K562 (cell line): ENCODE data around the gene PCDH9. TPM values are rescaled to one million over a fixed set of nuclear protein-coding genes. Genes with fewer than 3 reads are reported as not detected.

Experiments
- ATAC-seq: fragments of 200-7000 bp; cut with Tn5 transposase; 3 replicates; pipeline ENCODE4 v1.9.1; 2020; ENCODE audit warnings: moderate library complexity
- BruUV-seq: library from RNA; stranded (reverse); fragments of 400-500 nt; replicated peaks from 2 replicates; lab custom pipeline; 2021; lab: Mats Ljungman, UMichigan
- CTCF ChIA-PET: fragments of 300-600 bp; formaldehyde crosslinking; extraction: SDS; loops from one replicate; lab custom pipeline; 2021; ENCODE audit warnings: low intra/inter-chr PET ratio; lab: Yijun Ruan, JAX
- POLR2A ChIA-PET: fragments of 300-600, 350-650 bp; sonication (Branson Sonifier 250); formaldehyde crosslinking; extraction: SDS; loops from one replicate; lab custom pipeline; 2021; ENCODE audit warnings: antibody characterized with exemption, inconsistent platforms; lab: Yijun Ruan, JAX
- DNase-seq, 4 experiments: peaks; one replicate each; pipeline versions ENCODE4 v3.0.0 to v3.0.0-alpha.2; 2011 to 2018; ENCODE audit warnings: low spot score in 3 of 4, mixed read lengths in 3 of 4; ENCODE audit errors: extremely low read depth in 1 of 4
- FAIRE-seq: peaks from 2 replicates; lab custom pipeline; 2011; peaks lifted over from hg19 to GRCh38; lab: Jason Lieb, UNC
- H2AFZ ChIP-seq: 2 replicates; pipeline ENCODE4 v1.6.0; 2011; ENCODE audit warnings: low read depth, low read length, control low read depth, inconsistent platforms
- H3K27ac ChIP-seq: fragments of 200-600 bp; 3 replicates; pipeline ENCODE4 v1.8.0; 2011; ENCODE audit warnings: low read depth, mild to moderate bottlenecking, control low read depth, inconsistent platforms, low read length, moderate library complexity, mixed read lengths; ENCODE audit errors: extremely low read depth
- H3K27me3 ChIP-seq, 2 experiments: fragments of 300-600 bp in 1 of 2; 2 replicates in 1 of 2; 3 replicates in 1 of 2; pipeline versions ENCODE4 v1.6.0 to v1.8.0; 2011; ENCODE audit warnings: inconsistent platforms in 2 of 2, low read length in 2 of 2, mild to moderate bottlenecking in 1 of 2, mixed read lengths in 1 of 2, moderate library complexity in 1 of 2; ENCODE audit not compliant: control insufficient read depth in 2 of 2, insufficient read depth in 2 of 2
- H3K36me3 ChIP-seq: fragments of 300-600 bp; 3 replicates; pipeline ENCODE4 v1.8.0; 2011; ENCODE audit warnings: mild to moderate bottlenecking, low read length, inconsistent platforms; ENCODE audit not compliant: control insufficient read depth, insufficient read depth
- H3K4me1 ChIP-seq, 2 experiments: fragments of 200-600 bp in 1 of 2; replicated peaks in 1 of 2; 2 replicates in 1 of 2; 3 replicates in 1 of 2; pipeline versions ENCODE4 v1.5.1 to v1.8.0; 2011; ENCODE audit warnings: inconsistent platforms in 2 of 2, low read length in 2 of 2, mild to moderate bottlenecking in 1 of 2, mixed read lengths in 1 of 2, moderate library complexity in 1 of 2; ENCODE audit not compliant: control insufficient read depth in 2 of 2, insufficient read depth in 2 of 2
- H3K4me2 ChIP-seq: 2 replicates; pipeline ENCODE4 v1.6.1; 2011; ENCODE audit warnings: low read length, control low read depth, inconsistent platforms, mixed read lengths; ENCODE audit not compliant: insufficient read depth
- H3K4me3 ChIP-seq: fragments of 200-600 bp; sonication (generic), shearing (Covaris generic); 2 replicates; pipeline ENCODE4 v1.5.1; 2016; ENCODE audit warnings: control low read depth, inconsistent platforms
- H3K79me2 ChIP-seq: fragments of 200-600 bp; 3 replicates; pipeline ENCODE4 v1.8.0; 2011; ENCODE audit warnings: low read length, inconsistent platforms; ENCODE audit not compliant: control insufficient read depth, insufficient read depth
- H3K9ac ChIP-seq, 2 experiments: 2 replicates each; pipeline versions ENCODE4 v1.6.0 to v1.6.1; 2011; ENCODE audit warnings: low read depth in 2 of 2, low read length in 2 of 2, control low read depth in 1 of 2, inconsistent platforms in 1 of 2, mild to moderate bottlenecking in 1 of 2, mixed read lengths in 1 of 2; ENCODE audit not compliant: insufficient read depth in 1 of 2
- H3K9me1 ChIP-seq: one replicate; pipeline ENCODE4 v1.6.0; 2011; ENCODE audit warnings: inconsistent platforms, mild to moderate bottlenecking, low read length, moderate library complexity; ENCODE audit not compliant: control insufficient read depth, insufficient read depth
- H3K9me3 ChIP-seq: replicated peaks from 2 replicates; pipeline ENCODE4 v1.5.1; 2011; ENCODE audit warnings: low read depth, low read length, inconsistent platforms; ENCODE audit not compliant: control insufficient read depth, insufficient read depth
- H4K20me1 ChIP-seq: replicated peaks from 2 replicates; pipeline ENCODE4 v1.6.1; 2011; ENCODE audit warnings: low read length, inconsistent platforms, mixed read lengths; ENCODE audit not compliant: control insufficient read depth, insufficient read depth
- CBFA2T2 ChIP-seq: fragments of 450-650 bp; conservative IDR thresholded peaks from 2 replicates; pipeline ENCODE4 v1.6.1; 2017; ENCODE audit warnings: mild to moderate bottlenecking
- DACH1 ChIP-seq: fragments of 450-650 bp; IDR thresholded peaks from 2 replicates; pipeline ENCODE4 v1.6.1; 2018; ENCODE audit not compliant: partially characterized antibody
- EP300 ChIP-seq: IDR thresholded peaks from 2 replicates; pipeline ENCODE4 v1.6.1; 2012; ENCODE audit warnings: low read length, improper control_type of control experiment
- GABPB2 ChIP-seq: fragments of 250-450 bp; sonication (Bioruptor Pico); conservative IDR thresholded peaks from 2 replicates; pipeline ENCODE4 v1.5.1; 2021; ENCODE audit warnings: mild to moderate bottlenecking
- GATAD2B ChIP-seq: fragments of 450-650 bp; IDR thresholded peaks from 2 replicates; pipeline ENCODE4 v1.6.1; 2017; ENCODE audit warnings: mild to moderate bottlenecking, borderline replicate concordance
- MEIS2 ChIP-seq: fragments of 450-650 bp; IDR thresholded peaks from 2 replicates; pipeline ENCODE4 v1.6.1; 2014; ENCODE audit warnings: mild to moderate bottlenecking; ENCODE audit not compliant: partially characterized antibody
- MITF ChIP-seq: IDR thresholded peaks from 2 replicates; pipeline ENCODE4 v1.6.1; 2014; ENCODE audit warnings: antibody characterized with exemption
- NUFIP1 ChIP-seq: fragments of 450-650 bp; IDR thresholded peaks from 2 replicates; pipeline ENCODE4 v1.6.1; 2018; ENCODE audit not compliant: partially characterized antibody
- SMAD4 ChIP-seq: fragments of 250-450 bp; sonication (Bioruptor Pico); conservative IDR thresholded peaks from 2 replicates; pipeline ENCODE4 v1.8.0; 2021; ENCODE audit warnings: inconsistent platforms, mild to moderate bottlenecking, moderate library complexity
- SRSF1 ChIP-seq: fragments of 200-400 bp; formaldehyde crosslinking; IDR thresholded peaks from 2 replicates; pipeline ENCODE4 v1.6.1; 2017; ENCODE audit warnings: mild to moderate bottlenecking, low read depth, low read length, moderate library complexity
- ZNF232 ChIP-seq: sonication (generic); formaldehyde crosslinking; IDR thresholded peaks from 2 replicates; pipeline ENCODE4 v1.8.0; 2022; ENCODE audit warnings: mild to moderate bottlenecking, missing genetic modification reagents
- WGBS: fragments of 100-300 bp; shearing (Covaris generic); methylation state at CpG from one replicate; pipeline ENCODE4 v1.1.6; 2016; ENCODE audit warnings: low coverage, mixed read lengths; ENCODE audit not compliant: insufficient coverage; ENCODE audit errors: missing lambda C conversion rate; 5-methylcytosine and 5-hydroxymethylcytosine counted together
- in situ Hi-C: fragments of 300-500 bp; cut with MboI; formaldehyde crosslinking; loops from 4 replicates; pipeline ENCODE4 v1.15.0; 2018; ENCODE audit warnings: inconsistent platforms, mixed read lengths
- intact Hi-C: fragments of 100-400 bp; cut with micrococcal nuclease; formaldehyde crosslinking; loops from 2 replicates; pipeline ENCODE4 v1.14.2; 2022
- polyA plus RNA-seq, 8 experiments: library from polyadenylated mRNA; depleted of rRNA in 4 of 8; stranded (reverse) in 5 of 8; unstranded in 3 of 8; fragments of >200 nt; fragmentation: Nextera tagmentation in 2 of 8; fragmentation: Illumina TruSeq in 1 of 8; extraction: Ambion mirVana in 2 of 8; extraction: Trizol in 1 of 8; gene quantifications; 2 replicates each; pipeline versions ENCODE4 v1.2.1 to v1.2.3, GENCODE V29; 2011 to 2014; ENCODE audit warnings: inconsistent platforms in 1 of 8, missing spikeins in 1 of 8
- total RNA-seq, 7 experiments: library from RNA; depleted of rRNA in 6 of 7; stranded (reverse); fragments of >200 nt in 6 of 7; fragmentation: Illumina TruSeq in 2 of 7; extraction: Trizol in 2 of 7; gene quantifications; 2 replicates each; pipeline versions ENCODE4 v1.2.1 to v1.2.3, GENCODE V29; 2011 to 2021; ENCODE audit warnings: low replicate concordance in 1 of 7
- TF ChIP-seq, protein P1 (sequence below), 2 experiments: fragments of 450-650 bp; IDR thresholded peaks; 2 replicates each; pipeline ENCODE4 v1.6.1; 2016
- TF ChIP-seq, protein P2 (sequence below): fragments of 250-450 bp; sonication (Bioruptor Pico); IDR thresholded peaks from 2 replicates; pipeline ENCODE4 v1.8.0; 2021; ENCODE audit warnings: moderate library complexity, mild to moderate bottlenecking, inconsistent platforms

The PCDH9 gene
- total and polyA plus RNA-seq, 9 of the 15 experiments (the other 6 are each of a cell fraction or from before 2014, with no cell fraction given) = 1.1 to 6.7 (median 4.9) TPM

- Histone ChIP-seq H3K27ac (no peak overlapping the region), H4K20me1 (no peaks in the 10 kb centered on the region), H3K79me2 (no peaks in the 10 kb centered on the region), H2AFZ (no peak overlapping the region), H3K4me2 (no peak overlapping the region), H3K9ac (no peak overlapping the region), H3K27me3 (no peaks in the 10 kb centered on the region), H3K4me3 (no peak overlapping the region), H3K9me1 (no peaks in the 10 kb centered on the region), H3K4me1 (no peaks in the 10 kb centered on the region), H3K9me3 (no peaks in the 10 kb centered on the region), H3K36me3 (no peaks in the 10 kb centered on the region)
- in situ Hi-C loops (no loop called here), intact Hi-C loops (no loop called here)
- ATAC-seq (no peak), DNase-seq (no peak), FAIRE-seq (no peak)
- POLR2A ChIA-PET = interaction anchor here (0.5 to 0.6 kb wide), 2 partner anchors 28 to 68 kb away, joined by 3 to 4 read pairs; no protein-coding TSS in a partner anchor
- WGBS = no CpG with 5 or more reads among the region's 1 CpG
- CTCF ChIA-PET = no interaction called here
- TF ChIP-seq SMAD4 (CRISPR knock-in tag) (no peak), ZNF232 (CRISPR knock-in tag) (no peak), SRSF1 (no peak), CBFA2T2 (no peak), GATAD2B (no peak), NUFIP1 (no peak), DACH1 (no peak), EP300 (no peak), MITF (no peak), MEIS2 (no peak), GABPB2 (no peak)
- TF ChIP-seq, protein P1, sequence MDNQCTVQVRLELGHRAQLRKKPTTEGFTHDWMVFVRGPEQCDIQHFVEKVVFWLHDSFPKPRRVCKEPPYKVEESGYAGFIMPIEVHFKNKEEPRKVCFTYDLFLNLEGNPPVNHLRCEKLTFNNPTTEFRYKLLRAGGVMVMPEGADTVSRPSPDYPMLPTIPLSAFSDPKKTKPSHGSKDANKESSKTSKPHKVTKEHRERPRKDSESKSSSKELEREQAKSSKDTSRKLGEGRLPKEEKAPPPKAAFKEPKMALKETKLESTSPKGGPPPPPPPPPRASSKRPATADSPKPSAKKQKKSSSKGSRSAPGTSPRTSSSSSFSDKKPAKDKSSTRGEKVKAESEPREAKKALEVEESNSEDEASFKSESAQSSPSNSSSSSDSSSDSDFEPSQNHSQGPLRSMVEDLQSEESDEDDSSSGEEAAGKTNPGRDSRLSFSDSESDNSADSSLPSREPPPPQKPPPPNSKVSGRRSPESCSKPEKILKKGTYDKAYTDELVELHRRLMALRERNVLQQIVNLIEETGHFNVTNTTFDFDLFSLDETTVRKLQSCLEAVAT (IDR thresholded peaks at IDR 0.05) = no peak
- TF ChIP-seq, protein P2, sequence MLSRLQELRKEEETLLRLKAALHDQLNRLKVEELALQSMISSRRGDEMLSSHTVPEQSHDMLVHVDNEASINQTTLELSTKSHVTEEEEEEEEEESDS (CRISPR knock-in tag) = no peak
- BruUV-seq = no TSS peak
Observed at GRCh38 chr13:66443926-66444325, 786.2 kb downstream of the PCDH9 start.
